ENCODE results near the gene PRR33. TPM values are rescaled to one million over a fixed set of nuclear protein-coding genes. Genes with fewer than 3 reads are reported as not detected.
"Not testable (repeated sequence)": the region's sequence is repeated elsewhere in the genome, so short reads cannot be mapped to it uniquely, and the experiment has no call there.

PRR33 gene
- total RNA-seq, 2 experiments from 2014 or later = 0.08 to 0.11 TPM

- POLR2A ChIA-PET = interaction anchor here (0.7 kb wide), 1 partner anchor 11 kb away, joined by 3 read pairs; no protein-coding TSS in a partner anchor
- CTCF ChIA-PET = interaction anchor here (0.6 to 3.5 kb wide), 34 partner anchors 9 to 308 kb away, joined by 3 to 29 read pairs (median 5); partner anchors contain the start of genes KRTAP5-6, LSP1, MRPL23 and SYT8
Observed at GRCh38 chr11:1881442-1882264, 10.0 kb downstream of the PRR33 start.

- ChIA-PET CTCF (interaction anchor here (0.8 to 3.5 kb wide), 7 partner anchors 10 to 270 kb away, joined by 3 to 19 read pairs (median 8); partner anchors contain the start of genes SYT8 and TNNI2), POLR2A (no interaction called here)
Observed at GRCh38 chr11:1880746-1881441, 10.8 kb downstream of the PRR33 start.

GRCh38 chr11:1879941-1880720 lies 11.6 kb downstream of the PRR33 start:
- CTCF ChIA-PET = interaction anchor here (1.0 kb wide), 1 partner anchor 24 kb away, joined by 3 read pairs; no protein-coding TSS in a partner anchor
- POLR2A ChIA-PET = no interaction called here

GRCh38 chr11:1879342-1879940 lies 12.3 kb downstream of the PRR33 start:
- POLR2A ChIA-PET = no interaction called here
- CTCF ChIA-PET = no interaction called here

- POLR2A ChIA-PET = no interaction called here
Observed at GRCh38 chr11:1878137-1879031, 13.3 kb downstream of the PRR33 start.

GRCh38 chr11:1877211-1878136 lies 14.2 kb downstream of the PRR33 start:
- POLR2A ChIA-PET = interaction anchor here (0.6 kb wide), 1 partner anchor 184 kb away, joined by 3 read pairs; no protein-coding TSS in a partner anchor

More at GRCh38 chr11:1878137-1879031, 13.3 kb downstream of the PRR33 start:
- CTCF ChIA-PET = interaction anchor here (1.5 to 1.7 kb wide), 2 partner anchors 46 to 185 kb away, joined by 3 to 4 read pairs; no protein-coding TSS in a partner anchor

GRCh38 chr11:1876361-1877063 lies 15.2 kb downstream of the PRR33 start:
- CTCF ChIA-PET = interaction anchor here (0.6 to 1.7 kb wide), 7 partner anchors 12 to 275 kb away, joined by 3 to 9 read pairs (median 4); no protein-coding TSS in a partner anchor
- POLR2A ChIA-PET = interaction anchor here (0.6 kb wide), 1 partner anchor 183 kb away, joined by 3 read pairs; no protein-coding TSS in a partner anchor

More at GRCh38 chr11:1877211-1878136, 14.2 kb downstream of the PRR33 start:
- CTCF ChIA-PET = interaction anchor here (0.6 to 1.7 kb wide), 4 partner anchors 22 to 198 kb away, joined by 3 to 9 read pairs (median 4); no protein-coding TSS in a partner anchor

- POLR2A ChIA-PET = not testable (repeated sequence)
- CTCF ChIA-PET = interaction anchor here (1.0 to 1.7 kb wide), 5 partner anchors 13 to 275 kb away, joined by 3 to 9 read pairs (median 4); no protein-coding TSS in a partner anchor
Observed at GRCh38 chr11:1875851-1876301, 15.8 kb downstream of the PRR33 start.

- ChIA-PET POLR2A (no interaction called here), CTCF (interaction anchor here (0.6 to 1.7 kb wide), 2 partner anchors 25 to 104 kb away, joined by 3 to 4 read pairs; no protein-coding TSS in a partner anchor)
Observed at GRCh38 chr11:1875093-1875850, 16.4 kb downstream of the PRR33 start.

GRCh38 chr11:1874441-1875092 lies 17.1 kb downstream of the PRR33 start:
- POLR2A ChIA-PET = not testable (repeated sequence)
- CTCF ChIA-PET = interaction anchor here (0.6 kb wide), 1 partner anchor 104 kb away, joined by 3 read pairs; no protein-coding TSS in a partner anchor

GRCh38 chr11:1873813-1874150 lies 17.9 kb downstream of the PRR33 start:
- CTCF ChIA-PET = not testable (repeated sequence)

GRCh38 chr11:1873048-1873812 lies 18.5 kb downstream of the PRR33 start:
- ChIA-PET POLR2A (no interaction called here), CTCF (interaction anchor here (1.4 kb wide), 1 partner anchor 9 kb away, joined by 5 read pairs; no protein-coding TSS in a partner anchor)

More at GRCh38 chr11:1873813-1874150, 17.9 kb downstream of the PRR33 start:
- POLR2A ChIA-PET = not testable (repeated sequence)

- CTCF ChIA-PET = interaction anchor here (1.4 kb wide), 1 partner anchor 10 kb away, joined by 5 read pairs; no protein-coding TSS in a partner anchor
Observed at GRCh38 chr11:1872267-1872985, 19.3 kb downstream of the PRR33 start.

More at GRCh38 chr11:1872267-1872985, 19.3 kb downstream of the PRR33 start:
- POLR2A ChIA-PET = no interaction called here

All from activated CD8-positive, alpha-beta memory T cell treated with anti-CD3 and anti-CD28 coated beads for 36 hours (primary cell).